ENCODE results near the gene PTGIR.

PTGIR gene

GRCh38 chr19:46614114-46614722 is 10.7 kb downstream of the PTGIR start:
- Mint-ChIP-seq H3K36me3 (ENCODE audit: low read depth) (peaks cover 24% of the 10 kb centered on the region), H3K9me3 (no peaks in the 10 kb centered on the region), H3K27me3 (no peaks in the 10 kb centered on the region), H3K4me1 (ENCODE audit: low read depth) (peaks cover 74% of the 10 kb centered on the region), H3K4me3 (no peak overlapping the region), H3K27ac (peak overlapping the region; percentile 77)
- DNase-seq: peak; percentile 89

- peak; percentile 28 for DNase-seq
- Mint-ChIP-seq H3K4me1 (ENCODE audit: low read depth) (peaks cover 71% of the 10 kb centered on the region), H3K9me3 (no peaks in the 10 kb centered on the region), H3K36me3 (ENCODE audit: low read depth) (peaks cover 31% of the 10 kb centered on the region), H3K4me3 (no peak overlapping the region), H3K27me3 (no peaks in the 10 kb centered on the region), H3K27ac (no peak overlapping the region)
Observed at GRCh38 chr19:46613525-46613924, 11.4 kb downstream of the PTGIR start.

GRCh38 chr19:46611776-46612175 is 13.1 kb downstream of the PTGIR start:
- Mint-ChIP-seq H3K36me3 (ENCODE audit: low read depth) (peaks cover 48% of the 10 kb centered on the region), H3K27ac (peak overlapping the region; percentile 86), H3K4me3 (peak overlapping the region; percentile 25), H3K4me1 (ENCODE audit: low read depth) (peaks cover 65% of the 10 kb centered on the region), H3K27me3 (no peaks in the 10 kb centered on the region), H3K9me3 (no peaks in the 10 kb centered on the region)
- DNase-seq: no peak

- peak; percentile 51 for DNase-seq
- H3K27ac Mint-ChIP-seq: peak overlapping the region; percentile 86
- no peaks in the 10 kb centered on the region for H3K9me3 Mint-ChIP-seq
- H3K4me3 Mint-ChIP-seq: peak overlapping the region; percentile 25
- peaks cover 55% of the 10 kb centered on the region for H3K36me3 Mint-ChIP-seq (ENCODE audit: low read depth)
- H3K4me1 Mint-ChIP-seq (ENCODE audit: low read depth): peaks cover 63% of the 10 kb centered on the region
- no peaks in the 10 kb centered on the region for H3K27me3 Mint-ChIP-seq
Observed at GRCh38 chr19:46610851-46611770, 13.8 kb downstream of the PTGIR start.

- Mint-ChIP-seq H3K9me3 (no peaks in the 10 kb centered on the region), H3K27ac (peak overlapping the region; percentile 86), H3K27me3 (no peaks in the 10 kb centered on the region), H3K4me3 (no peak overlapping the region), H3K4me1 (ENCODE audit: low read depth) (peaks cover 61% of the 10 kb centered on the region), H3K36me3 (ENCODE audit: low read depth) (peaks cover 62% of the 10 kb centered on the region)
- DNase-seq: no peak
Observed at GRCh38 chr19:46610413-46610775, 14.5 kb downstream of the PTGIR start.

DNA sequence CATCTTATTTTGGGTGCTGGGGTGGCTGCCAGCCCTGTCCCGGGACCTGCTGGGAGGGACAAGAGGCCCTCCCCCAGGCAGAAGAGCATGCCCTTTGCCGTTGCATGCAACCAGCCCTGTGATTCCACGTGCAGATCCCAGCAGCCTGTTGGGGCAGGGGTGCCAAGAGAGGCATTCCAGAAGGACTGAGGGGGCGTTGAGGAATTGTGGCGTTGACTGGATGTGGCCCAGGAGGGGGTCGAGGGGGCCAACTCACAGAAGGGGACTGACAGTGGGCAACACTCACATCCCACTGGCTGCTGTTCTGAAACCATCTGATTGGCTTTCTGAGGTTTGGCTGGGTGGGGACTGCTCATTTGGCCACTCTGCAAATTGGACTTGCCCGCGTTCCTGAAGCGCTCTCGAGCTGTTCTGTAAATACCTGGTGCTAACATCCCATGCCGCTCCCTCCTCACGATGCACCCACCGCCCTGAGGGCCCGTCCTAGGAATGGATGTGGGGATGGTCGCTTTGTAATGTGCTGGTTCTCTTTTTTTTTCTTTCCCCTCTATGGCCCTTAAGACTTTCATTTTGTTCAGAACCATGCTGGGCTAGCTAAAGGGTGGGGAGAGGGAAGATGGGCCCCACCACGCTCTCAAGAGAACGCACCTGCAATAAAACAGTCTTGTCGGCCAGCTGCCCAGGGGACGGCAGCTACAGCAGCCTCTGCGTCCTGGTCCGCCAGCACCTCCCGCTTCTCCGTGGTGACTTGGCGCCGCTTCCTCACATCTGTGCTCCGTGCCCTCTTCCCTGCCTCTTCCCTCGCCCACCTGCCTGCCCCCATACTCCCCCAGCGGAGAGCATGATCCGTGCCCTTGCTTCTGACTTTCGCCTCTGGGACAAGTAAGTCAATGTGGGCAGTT is 15.1 kb downstream of the PTGIR start:
- DNase-seq: no peak
- no peaks in the 10 kb centered on the region for H3K27me3 Mint-ChIP-seq
- H3K27ac Mint-ChIP-seq: peak overlapping the region; percentile 44
- H3K9me3 Mint-ChIP-seq: no peaks in the 10 kb centered on the region
- peaks cover 68% of the 10 kb centered on the region for H3K36me3 Mint-ChIP-seq (ENCODE audit: low read depth)
- no peak overlapping the region for H3K4me3 Mint-ChIP-seq
- peaks cover 62% of the 10 kb centered on the region for H3K4me1 Mint-ChIP-seq (ENCODE audit: low read depth)

- Mint-ChIP-seq H3K4me1 (ENCODE audit: low read depth) (peaks cover 64% of the 10 kb centered on the region), H3K27ac (peak overlapping the region; percentile 2), H3K9me3 (no peaks in the 10 kb centered on the region), H3K27me3 (no peaks in the 10 kb centered on the region), H3K4me3 (no peak overlapping the region), H3K36me3 (ENCODE audit: low read depth) (peaks cover 76% of the 10 kb centered on the region)
- DNase-seq: no peak
Observed at GRCh38 chr19:46608581-46609345, 16.1 kb downstream of the PTGIR start.

- H3K36me3 Mint-ChIP-seq (ENCODE audit: low read depth): peaks cover 82% of the 10 kb centered on the region
- no peaks in the 10 kb centered on the region for H3K27me3 Mint-ChIP-seq
Observed at GRCh38 chr19:46608178-46608577, 16.7 kb downstream of the PTGIR start.

DNA sequence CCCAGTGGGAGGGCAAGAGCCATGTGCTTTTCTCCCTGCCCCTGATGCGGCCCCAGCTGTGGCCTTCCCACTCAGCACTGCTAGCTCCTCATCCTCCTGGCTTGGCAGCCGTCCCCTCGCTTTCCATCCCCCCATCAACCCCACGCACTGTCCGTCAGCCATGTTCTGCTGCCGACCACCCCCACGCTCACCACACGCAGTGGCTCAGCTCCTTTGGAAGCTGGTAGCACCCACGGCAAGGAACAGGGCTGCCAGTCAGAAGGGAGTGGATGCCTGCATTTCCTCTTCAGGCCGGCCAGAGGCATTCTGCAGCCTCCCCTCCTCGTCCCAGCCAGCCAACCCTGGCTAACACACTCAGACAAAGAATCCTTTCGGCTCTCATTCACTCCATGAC is 17.4 kb downstream of the PTGIR start:
- peaks cover 68% of the 10 kb centered on the region for H3K4me1 Mint-ChIP-seq (ENCODE audit: low read depth)
- H3K4me3 Mint-ChIP-seq: no peak overlapping the region
- DNase-seq: no peak
- H3K27ac Mint-ChIP-seq: peak overlapping the region; percentile 50
- H3K36me3 Mint-ChIP-seq (ENCODE audit: low read depth): peaks cover 90% of the 10 kb centered on the region
- H3K9me3 Mint-ChIP-seq: no peaks in the 10 kb centered on the region
- no peaks in the 10 kb centered on the region for H3K27me3 Mint-ChIP-seq

More at GRCh38 chr19:46608178-46608577, 16.7 kb downstream of the PTGIR start:
- H3K27ac Mint-ChIP-seq: no peak overlapping the region
- no peak overlapping the region for H3K4me3 Mint-ChIP-seq
- peaks cover 65% of the 10 kb centered on the region for H3K4me1 Mint-ChIP-seq (ENCODE audit: low read depth)
- no peak for DNase-seq
- no peaks in the 10 kb centered on the region for H3K9me3 Mint-ChIP-seq

- no peaks in the 10 kb centered on the region for H3K27me3 Mint-ChIP-seq
- H3K4me3 Mint-ChIP-seq: no peak overlapping the region
- H3K36me3 Mint-ChIP-seq (ENCODE audit: low read depth): peaks cover 95% of the 10 kb centered on the region
- H3K9me3 Mint-ChIP-seq: no peaks in the 10 kb centered on the region
- H3K4me1 Mint-ChIP-seq (ENCODE audit: low read depth): peaks cover 63% of the 10 kb centered on the region
- peak overlapping the region; percentile 5 for H3K27ac Mint-ChIP-seq
- no peak for DNase-seq
Observed at GRCh38 chr19:46606681-46607447, 18.0 kb downstream of the PTGIR start.

GRCh38 chr19:46606019-46606418 is 18.9 kb downstream of the PTGIR start:
- peaks cover 92% of the 10 kb centered on the region for H3K36me3 Mint-ChIP-seq (ENCODE audit: low read depth)
- H3K27me3 Mint-ChIP-seq: no peaks in the 10 kb centered on the region
- H3K4me3 Mint-ChIP-seq: no peak overlapping the region
- DNase-seq: no peak
- peaks cover 54% of the 10 kb centered on the region for H3K4me1 Mint-ChIP-seq (ENCODE audit: low read depth)
- peak overlapping the region; percentile 61 for H3K27ac Mint-ChIP-seq
- H3K9me3 Mint-ChIP-seq: no peaks in the 10 kb centered on the region

GRCh38 chr19:46605356-46605821 is 19.5 kb downstream of the PTGIR start:
- DNase-seq: no peak
- no peaks in the 10 kb centered on the region for H3K9me3 Mint-ChIP-seq
- peak overlapping the region; percentile 61 for H3K27ac Mint-ChIP-seq
- H3K4me1 Mint-ChIP-seq (ENCODE audit: low read depth): peaks cover 50% of the 10 kb centered on the region
- no peak overlapping the region for H3K4me3 Mint-ChIP-seq
- no peaks in the 10 kb centered on the region for H3K27me3 Mint-ChIP-seq
- H3K36me3 Mint-ChIP-seq (ENCODE audit: low read depth): peaks cover 85% of the 10 kb centered on the region

DNA sequence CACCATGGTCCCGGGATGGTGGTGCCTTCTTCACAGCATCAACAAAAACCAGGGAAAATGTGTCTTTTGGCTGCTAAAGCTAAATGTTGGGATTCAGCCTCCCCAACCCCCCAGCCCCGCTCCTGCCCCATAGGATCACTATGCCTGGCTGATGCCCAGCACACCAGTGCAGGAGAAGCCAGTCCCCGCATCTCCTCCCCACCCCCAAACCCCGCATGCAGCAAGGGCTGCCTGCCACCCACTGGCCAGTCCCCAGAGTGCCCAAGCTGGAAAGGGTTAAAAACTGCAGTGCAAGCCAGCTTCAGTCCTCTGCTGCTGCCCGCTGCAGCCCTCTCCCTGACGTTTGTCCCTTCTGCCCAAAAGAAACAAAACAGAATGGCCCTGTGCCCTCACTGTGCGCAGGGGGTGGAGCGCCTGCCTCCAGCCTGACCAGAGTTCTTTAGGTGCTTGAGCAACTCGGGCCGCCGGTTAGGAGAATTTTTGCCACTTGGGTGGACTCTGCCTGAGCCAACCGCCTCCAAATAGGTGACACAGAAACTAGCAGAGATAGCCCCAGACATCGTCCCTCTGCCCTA is 20.0 kb downstream of the PTGIR start:
- Mint-ChIP-seq H3K4me1 (ENCODE audit: low read depth) (peaks cover 51% of the 10 kb centered on the region), H3K27ac (peak overlapping the region; percentile 37), H3K9me3 (no peaks in the 10 kb centered on the region), H3K36me3 (ENCODE audit: low read depth) (peaks cover 81% of the 10 kb centered on the region), H3K27me3 (no peaks in the 10 kb centered on the region), H3K4me3 (no peak overlapping the region)
- DNase-seq: peak; percentile 30

All from activated T-cell treated with anti-CD3 and anti-CD28 coated beads, Interleukin-2, amount 50 U/mL, for 24 hours (primary cell).